G401 (cell line): ENCODE results near the gene GP5. TPM values are rescaled to one million over a fixed set of nuclear protein-coding genes. Genes with fewer than 3 reads are reported as not detected.

Experiments used
- DNase-seq: peaks from one replicate; pipeline ENCODE4 v3.0.0-alpha.2; 2015; ENCODE audit warnings: low spot score
- in situ Hi-C: cut with HindIII; loops from 2 replicates; pipeline ENCODE4 v1.10.0; 2016; ENCODE audit warnings: low sequenced_read_pairs, mixed read lengths
- total RNA-seq: library from RNA; depleted of rRNA; stranded (reverse); fragments of >200 nt; shearing (Covaris generic); gene quantifications from 2 replicates; pipeline ENCODE4 v1.2.3, GENCODE V29; 2014; rRNA removed

The GP5 gene
- total RNA-seq, 1 experiment from 2014 or later = not detected

GRCh38 chr3:194355379-194355778 is 43.7 kb downstream of the GP5 start:
- no peak for DNase-seq
- in situ Hi-C loops = no loop called here

DNA sequence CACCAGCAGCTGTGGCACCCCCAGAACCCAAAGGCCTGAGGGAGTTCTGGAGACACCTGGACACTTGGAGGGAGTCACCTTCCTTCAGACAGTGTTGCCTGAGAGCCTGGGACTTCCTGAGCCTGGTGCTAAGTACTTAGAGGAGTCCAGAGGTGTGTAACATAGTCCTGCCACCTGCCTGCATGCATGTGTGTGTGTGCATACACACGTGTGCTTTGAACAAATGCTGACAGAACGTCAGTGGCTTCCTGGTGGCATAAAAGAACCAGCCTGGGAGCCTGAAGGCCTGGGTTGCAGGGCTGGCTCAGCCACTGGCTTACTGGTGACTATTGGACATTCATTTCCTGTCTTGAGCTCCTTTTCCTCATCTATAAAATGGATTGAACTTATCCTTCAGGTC is 44.8 kb downstream of the GP5 start:
- in situ Hi-C loops = no loop called here
- DNase-seq = no peak

GRCh38 chr3:194352667-194353246 is 46.3 kb downstream of the GP5 start:
- in situ Hi-C loops = no loop called here
- no peak for DNase-seq

GRCh38 chr3:194351952-194352536 is 47.0 kb downstream of the GP5 start:
- in situ Hi-C loops = no loop called here
- DNase-seq = no peak

DNA sequence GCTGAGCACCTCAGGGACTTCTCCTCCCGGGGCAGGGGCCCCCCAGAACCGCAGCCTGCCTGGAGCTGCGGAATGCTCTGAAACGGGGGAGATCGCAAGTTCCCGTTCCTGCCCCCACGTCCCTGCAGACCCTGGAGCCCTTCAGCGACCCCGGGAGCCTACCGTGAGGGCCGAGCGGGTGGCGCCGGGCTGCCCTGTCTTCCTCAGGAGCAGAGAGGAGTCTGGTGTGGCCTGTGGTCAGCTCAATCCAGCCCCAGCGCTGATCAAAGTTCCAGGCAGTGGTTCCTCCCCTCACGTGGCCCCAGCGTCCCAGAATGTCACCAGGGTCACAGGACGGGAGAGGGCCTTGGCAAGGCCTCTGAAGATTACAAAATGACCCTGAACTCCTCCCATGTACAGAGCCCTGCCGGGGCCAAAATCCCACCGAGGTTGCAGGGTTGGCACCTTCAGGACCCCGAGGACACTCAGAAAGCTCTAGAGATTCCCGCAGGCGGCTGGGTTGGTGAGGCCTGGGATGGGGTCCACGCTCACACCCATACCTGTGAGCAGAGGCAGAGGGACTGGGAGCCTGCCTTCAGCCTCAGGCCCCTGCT is 47.9 kb downstream of the GP5 start, which contains the start of gene CPN2:
TSS of gene CPN2 (minus strand) at position 249 of the 593 bp plus-strand sequence. CDS start 8,626 bp downstream, outside the sequence.
- DNase-seq = no peak
- in situ Hi-C loops = no loop called here

DNA sequence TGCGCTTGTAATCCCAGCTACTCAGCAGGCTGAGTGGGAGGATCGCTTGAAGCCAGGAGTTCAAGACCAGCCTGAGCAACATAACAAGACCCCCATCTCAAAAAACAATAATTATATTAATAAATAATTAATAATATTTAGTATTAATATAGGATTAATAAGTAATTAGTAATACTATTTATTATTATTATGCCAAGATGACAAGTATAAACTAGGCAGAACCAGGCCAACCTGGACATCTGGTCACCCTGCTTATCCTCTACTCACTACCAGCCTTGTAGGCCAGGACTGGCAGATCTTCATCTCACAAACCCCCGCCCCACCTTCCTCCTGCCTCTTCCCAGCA is 48.4 kb downstream of the GP5 start:
- in situ Hi-C loops = no loop called here

GRCh38 chr3:194348354-194348753 is 50.7 kb downstream of the GP5 start:
- no peak for DNase-seq
- in situ Hi-C loops = no loop called here

More for the DNA sequence above, 48.4 kb downstream of the GP5 start:
- no peak for DNase-seq

DNA sequence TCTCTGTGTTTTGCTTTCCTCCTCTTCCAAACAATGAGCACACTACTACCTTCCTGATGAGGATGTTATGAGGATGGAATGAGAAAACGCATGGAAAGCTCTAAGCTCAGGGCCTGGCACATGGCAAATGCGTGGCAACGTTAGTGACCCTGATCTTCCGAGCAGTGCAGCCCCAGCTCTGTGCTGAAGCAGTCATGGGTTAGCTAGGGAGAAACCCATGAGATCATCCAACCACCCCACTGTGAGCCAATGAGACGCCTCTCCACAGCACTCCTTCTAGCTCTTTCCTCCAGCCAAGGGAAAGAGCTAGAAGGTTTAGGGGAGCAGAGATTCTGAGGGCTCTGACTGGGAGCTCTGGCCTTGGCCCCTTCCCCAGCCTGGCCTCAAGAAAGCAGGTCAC is 52.4 kb downstream of the GP5 start:
- in situ Hi-C loops = no loop called here
- no peak for DNase-seq

DNA sequence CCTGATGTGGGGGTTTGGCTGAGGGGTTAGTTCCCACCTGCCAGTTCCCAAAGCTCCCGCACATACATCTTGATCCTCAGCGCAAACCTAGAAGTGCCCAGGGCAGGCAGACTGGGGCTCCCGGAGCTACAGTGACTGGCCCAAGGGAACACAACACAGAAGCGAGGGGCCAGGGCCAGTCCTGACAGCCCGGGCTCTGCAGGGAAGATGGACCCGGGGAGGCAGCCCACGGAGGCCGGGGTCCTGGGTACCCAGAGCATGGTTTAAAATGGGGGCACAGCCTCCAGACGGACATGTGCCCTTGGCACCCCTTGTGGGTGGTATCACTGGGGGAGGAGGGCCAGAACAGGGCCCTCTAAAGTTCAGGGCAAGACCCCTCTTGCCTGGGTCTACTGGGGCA is 53.0 kb downstream of the GP5 start:
- in situ Hi-C loops = no loop called here

More for the DNA sequence above, 53.0 kb downstream of the GP5 start:
- DNase-seq = no peak

Other genes with a start within 250 kb of the GP5 start
- not detected in 2 replicates for gene CPN2, start 47.9 kb downstream of the GP5 start, total RNA-seq
- gene LRRC15, start 29.5 kb downstream of the GP5 start, total RNA-seq = 0.14 and 0.55 TPM in 2 replicates
- 47.9 and 60.2 TPM in 2 replicates for gene ATP13A3, start 87.7 kb upstream of the GP5 start, total RNA-seq
- gene TMEM44, start 234.2 kb upstream of the GP5 start, total RNA-seq = 6.5 and 7.3 TPM in 2 replicates